HG03139 (cell line): ENCODE measurements around the gene SLC22A16.
"Not testable (repeated sequence)": the region's sequence is repeated elsewhere in the genome, so short reads cannot be mapped to it uniquely, and the experiment has no call there.

Source experiments
- ATAC-seq: cut with Tn5 transposase; IDR thresholded peaks from one replicate; pipeline ENCODE4 v1.9.1; 2021; ENCODE audit not compliant: unreplicated experiment

Gene SLC22A16, protein sequence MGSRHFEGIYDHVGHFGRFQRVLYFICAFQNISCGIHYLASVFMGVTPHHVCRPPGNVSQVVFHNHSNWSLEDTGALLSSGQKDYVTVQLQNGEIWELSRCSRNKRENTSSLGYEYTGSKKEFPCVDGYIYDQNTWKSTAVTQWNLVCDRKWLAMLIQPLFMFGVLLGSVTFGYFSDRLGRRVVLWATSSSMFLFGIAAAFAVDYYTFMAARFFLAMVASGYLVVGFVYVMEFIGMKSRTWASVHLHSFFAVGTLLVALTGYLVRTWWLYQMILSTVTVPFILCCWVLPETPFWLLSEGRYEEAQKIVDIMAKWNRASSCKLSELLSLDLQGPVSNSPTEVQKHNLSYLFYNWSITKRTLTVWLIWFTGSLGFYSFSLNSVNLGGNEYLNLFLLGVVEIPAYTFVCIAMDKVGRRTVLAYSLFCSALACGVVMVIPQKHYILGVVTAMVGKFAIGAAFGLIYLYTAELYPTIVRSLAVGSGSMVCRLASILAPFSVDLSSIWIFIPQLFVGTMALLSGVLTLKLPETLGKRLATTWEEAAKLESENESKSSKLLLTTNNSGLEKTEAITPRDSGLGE

DNA sequence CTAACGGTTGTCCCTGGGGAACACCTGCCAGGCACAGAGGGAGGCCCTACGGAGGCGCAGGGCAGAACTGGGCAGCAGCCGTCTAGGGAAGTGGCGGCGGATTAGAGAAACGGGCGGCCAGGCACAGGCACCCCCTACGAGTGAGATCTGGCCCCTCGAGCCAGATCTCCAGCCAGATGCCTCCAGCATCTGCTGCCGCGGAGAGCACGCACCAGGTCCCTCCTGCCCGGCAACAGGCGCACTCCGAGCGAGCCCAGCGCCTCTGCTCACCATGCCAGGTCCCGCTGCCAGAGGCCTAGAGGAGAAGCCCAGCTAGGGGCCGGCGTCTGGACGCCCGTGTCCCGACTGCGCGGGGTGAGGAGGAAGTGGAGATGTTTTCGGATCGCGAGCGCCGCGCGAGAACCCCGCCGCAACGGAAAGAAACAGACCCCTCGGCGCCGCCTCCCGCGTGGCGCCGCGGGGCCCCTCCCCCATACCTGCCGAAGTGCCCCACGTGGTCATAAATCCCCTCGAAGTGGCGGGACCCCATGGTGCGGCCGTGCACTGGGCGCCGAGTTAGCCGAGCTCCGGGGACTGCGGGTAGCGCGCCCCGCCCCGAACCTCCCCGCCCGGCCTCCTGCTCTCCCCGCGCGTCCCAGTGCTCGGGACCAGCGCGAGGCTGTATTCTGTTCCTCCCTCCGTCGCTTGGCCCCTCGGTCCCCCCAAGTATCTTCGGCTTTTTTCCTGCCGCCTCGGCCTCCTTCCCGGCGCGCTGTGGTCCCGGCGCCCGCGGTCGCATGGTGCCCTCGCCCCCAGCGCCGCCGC is at the start of gene SLC22A16:
TSS of gene SLC22A16 (minus strand) at position 568 of the 804 bp plus-strand sequence. CDS start at position 529, 39 bp downstream.
- no peak for ATAC-seq

DNA sequence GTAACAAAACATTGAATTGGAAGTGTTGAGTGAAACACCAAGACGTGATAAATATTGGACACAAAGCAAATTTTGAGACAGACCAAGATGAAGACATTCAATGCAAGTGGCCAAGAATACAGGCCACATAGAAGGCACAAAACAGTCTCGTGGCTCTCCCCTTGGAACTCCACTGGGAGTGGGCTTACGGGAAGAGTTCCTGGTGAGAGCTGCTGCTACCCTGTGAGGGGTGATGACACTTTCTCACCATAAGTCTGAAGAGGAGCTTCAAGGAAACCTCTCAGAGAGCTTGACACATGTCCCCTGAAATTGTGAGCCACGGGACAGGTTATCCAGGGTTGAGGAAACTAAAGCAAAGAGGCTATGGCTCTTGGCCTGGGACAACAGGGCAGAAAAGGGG is 48.6 kb upstream of the SLC22A16 start:
- no peak for ATAC-seq

DNA sequence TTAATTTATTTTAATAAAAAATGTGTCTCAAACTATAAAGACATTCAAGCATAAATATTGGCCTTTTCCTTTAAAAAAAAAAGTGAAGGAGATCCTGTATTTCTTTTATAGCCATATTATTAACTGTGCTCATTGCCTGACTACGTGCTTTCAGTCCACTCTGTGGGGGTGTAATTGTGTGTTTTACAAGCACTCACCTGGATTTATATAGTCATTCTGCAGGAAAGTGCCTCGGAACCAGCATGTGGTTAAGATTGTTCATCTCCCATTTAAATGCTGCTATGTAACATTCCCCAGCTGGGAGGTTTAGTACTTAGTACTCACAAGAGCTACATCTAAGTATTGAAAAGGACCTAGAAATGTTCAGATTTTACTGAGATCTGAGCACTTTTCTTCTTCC is 47.9 kb upstream of the SLC22A16 start:
- ATAC-seq: no peak

DNA sequence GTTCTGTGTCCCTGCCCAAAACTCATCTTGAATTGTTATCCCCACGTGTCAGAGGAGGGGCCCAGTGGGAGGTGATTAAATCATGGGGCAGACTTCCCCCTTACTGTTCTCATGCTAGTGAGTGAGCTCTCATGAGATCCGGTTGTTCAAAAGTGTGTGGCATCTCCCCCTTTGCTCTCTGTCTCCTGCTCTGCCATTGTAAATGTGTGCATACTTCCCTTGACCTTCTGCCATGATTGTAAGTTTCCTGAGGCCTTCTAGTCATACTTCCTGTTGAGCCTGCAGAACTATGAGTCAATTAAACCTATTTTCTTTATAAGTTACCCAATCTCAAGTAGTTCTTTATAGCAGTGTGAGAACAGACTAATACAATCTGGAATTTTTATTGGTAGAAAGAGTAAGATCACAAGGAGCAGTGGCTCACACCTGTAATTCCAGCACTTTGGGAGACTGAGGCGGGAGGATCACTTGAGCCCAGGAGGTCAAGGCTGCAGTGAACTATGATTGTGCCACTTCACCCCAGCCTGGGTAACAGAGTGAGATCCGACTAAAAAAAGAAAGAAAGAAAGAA is 47.1 kb upstream of the SLC22A16 start:
- no peak for ATAC-seq

DNA sequence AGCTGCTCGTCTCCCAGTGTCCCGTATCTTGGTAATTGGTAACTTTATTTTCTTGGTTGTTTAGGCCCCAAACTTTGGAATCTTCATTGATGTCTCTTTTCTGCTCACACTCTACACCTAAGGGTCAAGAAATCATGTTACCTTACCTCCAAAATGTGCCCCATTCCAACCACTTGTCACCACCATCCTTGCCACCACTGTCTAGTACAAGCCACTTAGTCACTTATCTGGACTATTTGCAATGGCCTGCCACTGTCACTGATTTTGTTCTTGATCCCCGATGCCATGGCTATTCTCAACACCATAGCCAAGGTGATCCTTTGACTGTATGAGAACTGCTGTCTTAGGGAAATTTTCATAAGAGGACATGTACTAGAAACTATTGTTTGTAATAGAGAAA is 46.0 kb upstream of the SLC22A16 start:
- no peak for ATAC-seq

DNA sequence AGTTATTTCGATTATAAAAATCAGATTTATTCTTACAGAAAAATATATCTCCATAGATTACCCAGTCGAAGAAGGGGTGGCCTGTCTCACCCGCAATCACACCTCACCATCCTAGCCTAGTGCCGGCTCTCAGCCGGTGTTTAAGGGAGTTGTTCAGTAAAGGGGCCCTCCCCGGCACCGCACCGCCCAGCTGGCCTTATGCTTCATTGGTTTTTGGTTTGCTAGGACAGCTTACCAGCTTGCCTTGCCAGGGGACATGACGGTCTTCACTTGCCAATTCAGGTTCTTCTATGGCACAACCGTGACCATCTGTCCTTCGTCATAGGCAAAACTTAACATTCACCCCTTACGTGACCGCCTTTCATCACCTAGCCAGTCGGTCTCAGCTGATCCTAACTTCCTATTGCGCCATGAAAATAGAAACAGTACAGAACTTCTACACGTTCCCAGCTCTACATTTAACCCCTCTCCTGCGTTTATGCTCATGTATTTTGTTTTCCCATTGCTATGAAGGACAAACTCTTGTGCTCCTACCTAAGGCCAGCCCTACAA is 44.7 kb upstream of the SLC22A16 start:
- ATAC-seq: no peak

DNA sequence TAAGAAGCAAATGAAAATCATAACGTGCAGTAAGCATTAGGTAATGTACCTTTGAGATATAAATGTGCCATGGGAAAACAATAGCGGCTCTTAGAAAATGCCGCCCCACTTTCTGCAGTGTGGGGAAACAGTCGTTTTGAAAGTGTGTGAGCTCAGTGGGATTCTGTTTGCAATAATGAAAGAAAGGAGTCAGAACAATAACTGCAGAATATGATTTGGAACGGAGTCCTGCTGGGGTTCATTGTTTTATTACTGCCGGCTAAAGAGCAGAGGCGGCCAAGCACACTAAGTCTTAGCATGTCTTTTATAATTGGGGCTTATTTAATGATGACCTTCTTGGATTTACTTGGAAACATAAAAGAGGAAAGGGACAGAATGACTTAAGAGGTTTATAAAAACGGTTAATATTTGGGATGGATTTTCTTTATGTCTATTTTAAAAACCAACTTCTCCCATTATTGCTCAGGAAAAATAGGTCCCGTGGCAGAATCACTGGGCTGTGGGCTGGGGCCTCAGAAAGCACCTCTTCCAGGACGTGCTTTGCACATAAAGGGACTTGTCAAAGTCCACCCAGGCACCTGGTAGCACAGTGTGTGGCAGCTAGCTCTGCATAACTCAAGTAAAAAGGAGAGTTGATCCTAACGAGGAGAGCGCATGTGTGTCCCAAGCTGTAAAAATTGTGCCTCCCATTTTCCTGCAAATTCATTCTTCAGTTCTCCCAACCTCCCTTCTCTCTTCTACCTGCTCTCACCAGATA is 44.0 kb upstream of the SLC22A16 start:
- no peak for ATAC-seq

DNA sequence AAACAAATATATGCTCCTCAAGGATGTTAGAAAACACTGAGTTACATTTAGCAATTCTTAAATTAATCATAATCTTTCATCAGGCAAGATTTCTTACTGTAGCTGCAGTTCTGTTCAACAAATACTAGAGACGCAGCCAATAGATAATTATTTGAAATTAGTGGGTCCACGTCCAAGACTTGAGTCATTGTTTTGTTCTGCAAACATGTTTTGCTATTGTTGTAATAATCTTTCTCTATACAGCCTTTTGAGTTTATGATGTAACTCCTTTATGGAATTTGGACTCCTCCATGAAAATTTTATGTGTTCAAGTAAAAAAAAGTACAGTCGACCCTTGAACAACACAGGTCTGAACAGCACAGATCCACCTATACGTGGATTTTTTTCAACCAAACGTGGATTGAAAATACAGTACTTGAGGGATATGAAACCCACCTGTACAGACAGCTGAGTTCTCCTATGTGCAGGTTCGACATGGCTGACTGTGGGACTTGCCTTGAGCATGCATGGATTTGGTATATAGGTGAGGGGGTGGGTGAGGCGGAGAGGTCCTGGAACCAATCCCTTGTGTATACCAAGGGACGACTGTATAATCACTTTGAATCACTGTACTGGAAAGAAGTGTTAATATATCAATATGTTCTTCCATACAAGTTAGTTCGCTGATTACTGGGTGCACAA is 41.3 kb upstream of the SLC22A16 start:
- no peak for ATAC-seq

DNA sequence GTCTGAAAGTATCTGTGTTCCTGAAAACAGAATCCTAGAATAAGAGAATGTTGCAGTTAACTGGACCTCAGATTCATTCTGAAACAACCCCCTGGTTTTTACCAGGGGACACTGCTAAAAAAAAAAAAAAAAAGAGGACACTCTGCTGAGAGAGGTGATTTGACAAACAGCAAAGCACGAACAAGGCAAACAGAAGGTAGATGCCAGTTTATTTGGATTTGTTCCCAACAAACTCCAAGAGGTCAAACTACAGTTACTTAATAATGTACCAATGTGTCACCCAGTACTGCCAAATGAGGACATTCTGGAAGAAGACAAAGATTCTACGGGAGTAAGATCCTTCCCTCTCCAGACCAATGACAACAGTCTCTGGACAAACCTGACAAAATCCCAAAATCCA is 40.6 kb upstream of the SLC22A16 start:
- no peak for ATAC-seq

DNA sequence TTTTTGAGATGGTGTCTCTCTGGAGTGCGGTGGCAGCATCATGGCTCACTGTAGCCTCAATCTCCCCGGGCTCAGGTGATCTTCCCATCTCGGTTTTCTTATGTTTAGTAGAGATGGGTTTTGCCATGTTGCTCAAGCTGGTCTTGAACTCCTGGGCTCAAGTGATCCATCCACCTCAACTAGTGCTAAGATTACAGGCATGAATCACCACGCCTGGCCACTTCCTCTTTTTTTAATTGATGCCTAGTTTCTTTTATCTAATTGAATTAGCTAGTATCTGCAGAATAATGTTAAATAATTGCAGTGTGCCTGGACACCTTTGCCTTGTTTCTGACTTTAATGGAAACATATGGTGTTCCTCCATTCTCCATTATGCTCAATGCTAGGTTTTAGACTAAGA is 38.4 kb upstream of the SLC22A16 start:
- no peak for ATAC-seq

DNA sequence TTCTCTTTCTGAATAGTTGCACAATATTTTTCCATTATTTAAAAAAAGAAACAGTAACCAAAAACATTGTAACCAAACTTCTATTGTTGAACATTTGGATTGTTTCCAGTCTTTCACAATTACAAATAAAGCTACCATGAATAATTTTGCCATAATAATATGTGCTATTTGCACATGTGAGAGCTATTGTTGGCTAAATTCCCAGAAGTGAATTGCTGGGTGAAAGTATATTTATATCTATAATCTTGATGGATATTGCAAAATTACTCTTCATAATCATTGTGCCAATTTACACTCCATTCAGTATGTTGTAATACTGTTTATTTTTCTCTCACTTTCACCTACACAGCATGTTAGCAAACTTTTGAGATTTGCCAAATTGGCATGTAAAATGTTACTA is 36.6 kb upstream of the SLC22A16 start:
- no peak for ATAC-seq

DNA sequence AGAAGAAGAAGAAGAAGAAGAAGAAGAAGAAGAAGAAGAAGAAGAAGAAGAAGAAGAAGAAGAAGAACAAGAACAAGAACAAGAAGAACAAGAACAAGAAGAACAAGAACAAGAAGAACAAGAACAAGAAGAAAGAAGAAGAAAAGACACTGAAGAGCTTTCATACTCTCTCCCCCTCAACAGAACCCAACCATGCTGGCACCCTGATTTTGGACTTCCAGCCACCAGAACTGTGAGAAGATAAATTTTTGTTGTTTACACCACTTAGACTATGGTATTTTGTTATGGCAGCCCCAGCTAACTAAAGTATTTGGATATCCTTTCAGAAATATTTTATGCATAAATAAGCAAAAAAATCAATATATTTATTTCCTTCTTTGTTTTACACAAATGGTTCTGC is 36.1 kb upstream of the SLC22A16 start:
- not testable (repeated sequence) for ATAC-seq

DNA sequence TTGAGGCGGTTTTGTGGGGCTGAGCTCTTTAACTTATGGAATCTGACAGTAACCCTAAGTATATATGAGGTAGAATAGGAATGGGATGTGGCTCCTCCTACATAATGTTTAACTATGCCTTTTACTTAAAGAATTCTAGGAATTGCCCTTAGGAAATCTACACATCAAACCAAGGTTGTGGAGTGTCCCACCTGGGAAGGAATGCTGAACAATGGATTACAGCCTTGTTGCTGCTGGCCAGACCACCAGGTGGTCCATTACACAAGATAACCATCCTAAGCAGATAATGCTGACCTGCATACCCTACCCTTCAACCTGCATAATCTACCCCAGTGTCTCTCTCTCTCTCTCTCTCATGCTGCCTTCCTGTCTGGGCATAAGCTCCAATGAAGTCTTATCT is 35.0 kb upstream of the SLC22A16 start:
- no peak for ATAC-seq

DNA sequence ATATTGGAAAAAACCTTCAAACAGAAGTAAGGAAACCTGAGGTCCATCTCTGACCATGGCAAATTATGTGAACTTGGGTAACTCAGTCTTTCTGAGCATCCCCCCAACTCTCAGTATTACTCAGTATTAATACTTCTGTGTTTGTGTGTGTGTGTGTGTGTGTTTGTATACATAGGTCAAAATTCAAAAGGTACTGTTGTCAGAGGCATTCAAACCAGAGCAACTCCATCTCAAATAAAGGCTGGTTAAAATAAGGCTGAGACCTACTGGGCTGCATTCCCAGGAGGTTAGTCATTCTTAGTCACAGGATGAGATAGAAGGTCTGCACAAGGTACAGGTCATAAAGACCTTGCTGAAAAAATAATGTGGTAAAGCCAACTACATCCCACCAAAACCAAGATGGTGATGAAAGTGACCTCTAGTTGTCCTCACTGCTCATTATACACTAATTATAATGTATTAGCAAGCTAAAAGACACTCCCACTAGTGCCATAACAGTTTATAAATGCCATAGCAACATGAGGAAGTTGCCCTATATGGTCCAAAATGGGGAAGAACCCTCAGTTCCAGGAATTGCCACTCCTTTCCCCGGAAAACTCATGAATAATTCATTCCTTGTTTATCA is 33.3 kb upstream of the SLC22A16 start:
- ATAC-seq: no peak

DNA sequence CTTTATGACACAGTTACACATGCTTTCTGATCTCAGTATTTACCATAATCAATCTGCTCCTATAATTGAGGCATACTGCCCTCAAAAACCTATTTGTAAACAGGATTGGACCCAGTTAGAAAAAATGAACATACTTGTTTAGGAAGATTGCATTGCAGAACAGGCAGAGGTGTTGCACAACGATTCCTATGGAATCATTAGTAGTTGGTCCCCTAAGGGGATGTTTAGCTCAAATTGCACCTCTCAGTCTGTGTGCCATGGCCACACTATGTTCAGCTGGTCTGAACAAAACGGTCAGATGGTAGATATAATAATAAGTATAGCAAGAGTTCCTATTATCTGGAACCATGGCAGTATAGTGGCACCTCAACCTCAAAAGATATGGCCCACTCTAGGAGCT is 28.5 kb upstream of the SLC22A16 start:
- not testable (repeated sequence) for ATAC-seq

DNA sequence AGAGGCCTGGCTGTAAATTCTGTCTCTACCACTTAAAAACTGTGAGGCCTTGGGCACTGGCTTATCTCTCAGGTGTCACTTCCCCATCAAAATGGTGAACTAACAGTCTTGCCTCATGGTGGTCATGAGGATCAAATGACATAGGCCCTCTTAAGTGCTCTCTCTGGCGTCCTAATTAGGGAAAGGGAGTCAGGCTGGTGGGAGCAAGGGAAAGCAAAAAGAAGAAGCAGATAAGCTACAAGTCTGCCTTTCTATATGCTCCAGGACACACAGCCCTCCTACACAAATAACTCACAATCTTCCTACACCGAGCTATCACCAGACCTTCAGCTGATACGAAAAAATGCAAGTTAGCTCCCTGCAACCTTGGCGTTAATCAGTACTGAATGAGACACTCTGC is 19.5 kb upstream of the SLC22A16 start:
- no peak for ATAC-seq

DNA sequence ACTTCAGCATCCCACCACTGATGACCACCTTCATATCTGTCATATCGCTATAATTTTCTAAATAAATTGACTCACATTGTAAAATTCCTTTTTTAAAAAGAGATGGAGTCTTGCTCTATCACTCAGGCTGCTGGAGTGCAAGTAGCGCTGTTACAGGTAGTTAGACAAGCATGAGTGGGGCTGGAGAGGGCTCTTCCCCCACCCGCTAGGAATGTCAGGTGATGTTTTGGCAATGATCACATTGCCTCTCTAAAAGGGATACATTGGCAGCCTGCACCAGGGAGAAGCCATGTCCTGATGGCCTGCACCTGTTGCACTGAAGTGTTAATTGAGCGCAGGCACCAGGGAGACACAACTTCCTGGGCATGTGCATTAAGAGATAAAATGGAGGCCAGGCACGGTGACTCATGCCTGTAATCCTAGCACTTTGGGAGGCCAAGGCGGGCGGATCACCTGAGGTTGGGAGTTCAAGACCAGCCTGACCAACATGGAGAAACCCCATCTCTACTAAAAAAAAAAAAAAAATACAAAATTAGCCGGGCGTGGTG is 16.9 kb upstream of the SLC22A16 start:
- ATAC-seq: no peak

DNA sequence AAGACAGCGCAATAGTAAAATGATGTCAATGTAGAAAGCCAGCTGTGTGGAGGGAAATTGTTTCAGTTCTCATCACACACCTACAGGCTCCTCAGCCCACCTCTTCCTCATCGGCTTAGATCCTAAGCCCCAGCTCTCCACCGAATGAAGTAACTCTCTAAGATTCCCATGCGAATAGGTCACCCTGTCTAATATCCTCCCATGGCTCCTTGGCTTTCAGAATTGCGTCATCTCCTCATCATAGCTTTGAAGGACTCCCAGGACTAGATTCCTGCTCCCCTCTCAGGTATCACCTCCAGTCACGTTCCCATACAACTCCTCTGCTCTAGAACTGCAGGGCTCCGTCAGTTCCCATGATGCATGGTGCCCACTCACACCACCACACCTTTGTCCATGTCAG is 16.2 kb upstream of the SLC22A16 start:
- no peak for ATAC-seq

DNA sequence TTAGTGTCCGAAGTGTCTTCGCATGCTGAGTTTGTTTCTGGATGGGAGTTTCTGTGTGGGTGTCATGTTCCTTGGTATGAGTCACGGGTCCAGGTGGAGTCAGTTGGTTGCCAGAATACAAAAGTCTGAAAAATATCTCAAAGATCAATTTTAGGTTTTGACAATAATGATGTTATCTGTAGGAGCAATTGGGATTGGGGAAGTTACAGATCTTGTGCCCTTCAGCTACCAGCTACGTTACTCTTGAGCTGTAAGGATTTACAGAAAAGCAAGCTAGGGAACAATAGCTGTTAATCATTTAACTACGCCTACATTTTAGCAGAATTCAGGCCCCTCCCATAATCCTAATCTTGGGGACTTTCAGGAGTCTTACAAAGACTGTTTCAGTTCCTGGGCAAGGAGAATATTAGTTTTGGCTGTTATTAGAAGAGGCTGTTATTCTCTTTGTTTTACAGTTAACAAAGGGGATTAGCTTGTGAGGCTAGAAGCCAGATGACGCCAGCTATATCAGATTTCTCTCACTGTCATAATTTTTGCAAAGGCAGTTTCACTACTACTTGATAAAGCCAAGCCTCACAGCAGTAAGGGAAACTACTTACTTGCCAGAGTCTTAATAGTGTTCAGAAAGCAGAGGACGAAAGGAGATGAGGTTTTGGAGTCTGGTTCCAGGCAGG is 15.4 kb upstream of the SLC22A16 start:
- ATAC-seq: no peak
